Pancreas (tissue), 10 donors: Measurements from ENCODE around the gene STK4. TPM values are rescaled to one million over a fixed set of nuclear protein-coding genes. Genes with fewer than 3 reads are reported as not detected.

Experiments
- ATAC-seq, 4 donors: fragments of 200-7000 bp; cut with Tn5 transposase; one replicate each; pipeline versions ENCODE4 v1.8.0 to v1.9.1; 2020; ENCODE audit warnings: mild to moderate bottlenecking in 4 of 4, moderate library complexity in 4 of 4
- DNase-seq, 6 donors: peaks; one replicate each; pipeline ENCODE4 v3.0.0-alpha.2; 2020
- FAIRE-seq: peaks from 2 replicates; lab custom pipeline; 2012; peaks lifted over from hg19 to GRCh38; lab: Jason Lieb, UNC
- H3K27ac ChIP-seq, 4 donors: fragments of 200-600 bp; sonication (generic); 1 replicate in 3 of 4; 2 replicates in 1 of 4; pipeline versions ENCODE4 v1.5.0 to v1.8.0; 2020
- H3K27me3 ChIP-seq, 4 donors: fragments of 200-600 bp; one replicate each; pipeline ENCODE4 v1.8.0; 2021
- H3K36me3 ChIP-seq, 3 donors: fragments of 200-600 bp; sonication (generic) in 1 of 3; one replicate each; pipeline versions ENCODE4 v1.5.0 to v1.8.0; 2020 to 2021
- H3K4me1 ChIP-seq, 3 donors: fragments of 200-600 bp; one replicate each; pipeline ENCODE4 v1.8.0; 2021
- H3K4me3 ChIP-seq, 4 donors: fragments of 200-600 bp; sonication (generic) in 2 of 4; one replicate each; pipeline versions ENCODE4 v1.5.0 to v1.8.0; 2020 to 2021
- H3K9me3 ChIP-seq, 4 donors: fragments of 200-600 bp; one replicate each; pipeline ENCODE4 v1.8.0; 2021
- WGBS, 2 donors: extraction: QIAGEN DNeasy Blood & Tissue Kit; methylation state at CpG; one replicate each; pipeline ENCODE4 v1.1.7; 2013; 5-methylcytosine and 5-hydroxymethylcytosine counted together
- intact Hi-C, 3 donors: fragments of 100-400 bp; cut with DNase I; formaldehyde crosslinking; loops; one replicate each; pipeline versions ENCODE4 v1.11.1 to v1.14.2; 2022
- polyA plus RNA-seq, 2 donors: library from polyadenylated mRNA; stranded (reverse); fragments of 200-250 nt; gene quantifications; one replicate each; pipeline ENCODE4 v1.2.3, GENCODE V29; 2013
- total RNA-seq, 6 donors: library from RNA; stranded (reverse); fragmentation: NEBNext Ultra II Directional in 4 of 6; extraction: Animal tissue kit (Norgen Biotek cat#: 25700) in 4 of 6; gene quantifications; one replicate each; pipeline versions ENCODE4 v1.2.1 to v1.2.4, GENCODE V29; 2021 to 2023
- TF ChIP-seq, protein P1 (sequence below), 4 donors: fragments of 200-600 bp; sonication (generic) in 3 of 4; IDR thresholded peaks; one replicate each; pipeline versions ENCODE4 v1.5.0 to v1.8.0; 2021; ENCODE audit warnings: antibody characterized with exemption in 4 of 4
- donor health status: healthy with polysubstance abuse.
- donor health status: DM: no; HTN: no; CAD: no; lungs with moderate emphysema.
- donor health status: DM: no; HTN: no; CAD: no.
- donor health status: control.
- donor health status: control.
- donor health status: Bipolar disorder and iron deficiency.
- donor health status: DM: yes; HTN: yes; CAD: no.
- donor health status: DM: no; HTN: no; CAD: no.
- donor health status: DM: no; HTN: no; CAD: no.
- donor health status: DM: yes; HTN: yes; CAD: no.

STK4 gene
- total and polyA plus RNA-seq, 8 donors, result 3.7 to 18.9 (median 8.8) TPM

GRCh38 chr20:44932916-44933315 lies 33.4 kb upstream of the STK4 start:
- no peaks in the 10 kb centered on the region for H3K4me1 ChIP-seq
- no peak for ATAC-seq
- FAIRE-seq, result no peak
- H3K36me3 ChIP-seq, result peaks cover 0 to 7% (median 0%) of the 10 kb centered on the region in 3 donors
- no peaks in the 10 kb centered on the region for H3K9me3 ChIP-seq
- 95 to 98% methylated on average over 8 of the region's 8 CpGs for WGBS, 2 donors
- DNase-seq, result no peak
- TF ChIP-seq, protein P1, sequence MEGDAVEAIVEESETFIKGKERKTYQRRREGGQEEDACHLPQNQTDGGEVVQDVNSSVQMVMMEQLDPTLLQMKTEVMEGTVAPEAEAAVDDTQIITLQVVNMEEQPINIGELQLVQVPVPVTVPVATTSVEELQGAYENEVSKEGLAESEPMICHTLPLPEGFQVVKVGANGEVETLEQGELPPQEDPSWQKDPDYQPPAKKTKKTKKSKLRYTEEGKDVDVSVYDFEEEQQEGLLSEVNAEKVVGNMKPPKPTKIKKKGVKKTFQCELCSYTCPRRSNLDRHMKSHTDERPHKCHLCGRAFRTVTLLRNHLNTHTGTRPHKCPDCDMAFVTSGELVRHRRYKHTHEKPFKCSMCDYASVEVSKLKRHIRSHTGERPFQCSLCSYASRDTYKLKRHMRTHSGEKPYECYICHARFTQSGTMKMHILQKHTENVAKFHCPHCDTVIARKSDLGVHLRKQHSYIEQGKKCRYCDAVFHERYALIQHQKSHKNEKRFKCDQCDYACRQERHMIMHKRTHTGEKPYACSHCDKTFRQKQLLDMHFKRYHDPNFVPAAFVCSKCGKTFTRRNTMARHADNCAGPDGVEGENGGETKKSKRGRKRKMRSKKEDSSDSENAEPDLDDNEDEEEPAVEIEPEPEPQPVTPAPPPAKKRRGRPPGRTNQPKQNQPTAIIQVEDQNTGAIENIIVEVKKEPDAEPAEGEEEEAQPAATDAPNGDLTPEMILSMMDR (IDR thresholded peaks at IDR 0.05), result no peak
- H3K27me3 ChIP-seq, result no peaks in the 10 kb centered on the region
- H3K27ac ChIP-seq, result no peak overlapping the region
- intact Hi-C loops, result no loop called here
- no peak overlapping the region for H3K4me3 ChIP-seq

- 80 to 86% methylated on average over 10 of the region's 10 CpGs for WGBS, 2 donors
- H3K36me3 ChIP-seq, result peaks cover 0 to 17% (median 0%) of the 10 kb centered on the region in 3 donors
- FAIRE-seq, result no peak
Observed at GRCh38 chr20:44936510-44936909, 29.8 kb upstream of the STK4 start.

DNA sequence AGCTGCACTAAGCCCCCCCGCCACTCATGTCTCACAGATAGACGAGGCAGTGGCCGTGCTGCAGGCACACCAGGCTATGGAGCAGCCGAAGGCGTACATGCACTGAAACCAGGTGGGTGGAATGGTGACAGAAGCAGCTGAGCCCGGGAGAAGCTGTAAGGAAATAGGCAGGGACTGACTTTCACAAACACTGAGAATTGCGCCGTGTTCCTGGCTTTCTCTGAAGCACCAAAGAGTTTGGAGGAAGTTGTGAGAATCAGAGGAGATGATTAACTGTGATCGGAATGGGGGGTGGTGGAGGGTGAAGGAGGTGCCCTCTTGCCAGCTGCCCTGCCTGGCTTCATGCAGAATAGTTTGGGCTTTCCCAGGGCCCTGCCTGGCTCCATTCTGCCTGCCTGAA lies 27.7 kb upstream of the STK4 start:
- H3K27me3 ChIP-seq, result no peaks in the 10 kb centered on the region
- H3K27ac ChIP-seq, result no peak overlapping the region
- H3K4me3 ChIP-seq, result no peak overlapping the region
- peaks cover 0 to 31% (median 9%) of the 10 kb centered on the region in 3 donors for H3K36me3 ChIP-seq
- no peaks in the 10 kb centered on the region for H3K4me1 ChIP-seq
- 81 to 82% methylated on average over 9 of the region's 9 CpGs for WGBS, 2 donors
- TF ChIP-seq, protein P1 (IDR thresholded peaks at IDR 0.05), result no peak
- FAIRE-seq, result no peak
- intact Hi-C loops, result no loop called here
- ATAC-seq, result no peak
- H3K9me3 ChIP-seq, result no peaks in the 10 kb centered on the region
- no peak for DNase-seq

More at GRCh38 chr20:44936510-44936909, 29.8 kb upstream of the STK4 start:
- ATAC-seq (no peak), DNase-seq (no peak)
- Histone ChIP-seq H3K27me3 (no peaks in the 10 kb centered on the region), H3K9me3 (no peaks in the 10 kb centered on the region), H3K4me1 (no peaks in the 10 kb centered on the region), H3K27ac (no peak overlapping the region), H3K4me3 (no peak overlapping the region)
- intact Hi-C loops, result no loop called here
- TF ChIP-seq, protein P1 (IDR thresholded peaks at IDR 0.05), result no peak

- Histone ChIP-seq H3K27me3 (no peaks in the 10 kb centered on the region), H3K4me3 (no peak overlapping the region), H3K9me3 (no peaks in the 10 kb centered on the region), H3K36me3 (peaks cover 0 to 49% (median 9%) of the 10 kb centered on the region in 3 donors), H3K4me1 (no peaks in the 10 kb centered on the region), H3K27ac (no peak overlapping the region)
- intact Hi-C loops, result no loop called here
- 83 to 92% methylated on average over 7 of the region's 7 CpGs for WGBS, 2 donors
- TF ChIP-seq, protein P1 (IDR thresholded peaks at IDR 0.05), result no peak
- FAIRE-seq (no peak), DNase-seq (no peak), ATAC-seq (no peak)
Observed at GRCh38 chr20:44941120-44941691, 25.1 kb upstream of the STK4 start.

GRCh38 chr20:44942264-44942973 lies 23.9 kb upstream of the STK4 start:
- intact Hi-C loops, result no loop called here
- FAIRE-seq (no peak), DNase-seq (no peak), ATAC-seq (no peak)
- no peak overlapping the region for H3K4me3 ChIP-seq
- no peaks in the 10 kb centered on the region for H3K9me3 ChIP-seq
- peaks cover 0 to 49% (median 9%) of the 10 kb centered on the region in 3 donors for H3K36me3 ChIP-seq
- no peak overlapping the region for H3K27ac ChIP-seq
- no peaks in the 10 kb centered on the region for H3K27me3 ChIP-seq
- TF ChIP-seq, protein P1 (IDR thresholded peaks at IDR 0.05), result no peak
- no peaks in the 10 kb centered on the region for H3K4me1 ChIP-seq
- 84 to 88% methylated on average over 4 of the region's 4 CpGs for WGBS, 2 donors
